Adrenal gland (tissue), 12 donors: ENCODE results near the gene PLXDC2. TPM values are rescaled to one million over a fixed set of nuclear protein-coding genes. Genes with fewer than 3 reads are reported as not detected.

Experiments
- DNase-seq, 7 donors: peaks; one replicate each; pipeline ENCODE4 v3.0.0-alpha.2; 2019 to 2020
- H3K27ac ChIP-seq, 5 donors: fragments of 200-600 bp; sonication (generic) in 4 of 5; 1 replicate in 3 of 5; 2 replicates in 2 of 5; pipeline versions ENCODE4 v1.5.1 to v1.8.0; 2016 to 2020; ENCODE audit warnings: mild to moderate bottlenecking in 1 of 5
- H3K27me3 ChIP-seq: fragments of 200-600 bp; 2 replicates; pipeline ENCODE4 v1.8.0; 2021
- H3K36me3 ChIP-seq, 2 donors: fragments of 200-600 bp; replicated peaks in 1 of 2; 1 replicate in 1 of 2; 2 replicates in 1 of 2; pipeline versions ENCODE4 v1.5.1 to v1.8.0; 2018 to 2022
- H3K4me1 ChIP-seq, 2 donors: fragments of 200-600 bp; replicated peaks in 1 of 2; 1 replicate in 1 of 2; 2 replicates in 1 of 2; pipeline versions ENCODE4 v1.5.1 to v1.8.0; 2018 to 2021
- H3K4me3 ChIP-seq, 4 donors: fragments of 200-600 bp; sonication (generic) in 3 of 4; one replicate each; pipeline ENCODE4 v1.5.1; 2016 to 2018
- H3K9me3 ChIP-seq, 3 donors: fragments of 200-600 bp; sonication (generic) in 1 of 3; replicated peaks in 1 of 3; 1 replicate in 2 of 3; 2 replicates in 1 of 3; pipeline versions ENCODE4 v1.5.1 to v1.8.0; 2016 to 2021
- POLR2A ChIP-seq, 2 donors: fragments of 450-650 bp; IDR thresholded peaks; one replicate each; pipeline ENCODE4 v1.6.1; 2017; ENCODE audit warnings: antibody characterized with exemption in 2 of 2, mild to moderate bottlenecking in 2 of 2, moderate library complexity in 1 of 2
- WGBS, 4 donors: extraction: QIAGEN DNeasy Blood & Tissue Kit in 2 of 4; methylation state at CpG; one replicate each; pipeline versions ENCODE4 v1.1.5 to v1.1.7; 2013 to 2017; 5-methylcytosine and 5-hydroxymethylcytosine counted together
- intact Hi-C, 2 donors: fragments of 100-400 bp; cut with DNase I; formaldehyde crosslinking; loops; one replicate each; pipeline versions ENCODE4 v1.14.1 to v1.15.0; 2022 to 2023
- polyA plus RNA-seq, 3 donors: library from polyadenylated mRNA; stranded (reverse); fragments of 200-250 nt in 2 of 3; fragments of 350-450 nt in 1 of 3; fragmentation: Illumina TruSeq in 1 of 3; extraction: RNeasy Lipid Tissue Mini Kit (QIAGEN cat#74804) in 1 of 3; gene quantifications; one replicate each; pipeline ENCODE4 v1.2.3, GENCODE V29; 2013 to 2014
- total RNA-seq, 9 donors: library from RNA; depleted of rRNA in 4 of 9; stranded (reverse); fragments of >200 nt in 4 of 9; fragments of 120-200 nt in 1 of 9; fragmentation: NEBNext Ultra II Directional in 1 of 9; extraction: Animal tissue kit (Norgen Biotek cat#: 25700) in 1 of 9; gene quantifications; one replicate each; pipeline versions ENCODE4 v1.1.0 to v1.2.4, GENCODE V29; 2013 to 2023
- TF ChIP-seq, protein P1 (sequence below), 6 experiments: fragments of 450-650 bp in 4 of 6; fragments of 200-600 bp in 2 of 6; sonication (generic) in 1 of 6; IDR thresholded peaks; 1 replicate in 5 of 6; 2 replicates in 1 of 6; pipeline versions ENCODE4 v1.5.1 to v1.8.0; 2016 to 2021; ENCODE audit warnings: antibody characterized with exemption in 6 of 6, mild to moderate bottlenecking in 2 of 6, moderate library complexity in 1 of 6
- donor health status: healthy with polysubstance abuse.
- donor health status: Bipolar disorder and iron deficiency.
- donor health status: DM: yes; HTN: yes; CAD: no.
- donor health status: DM: no; HTN: no; CAD: no.
- donor health status: DM: no; HTN: no; CAD: no.
- donor health status: DM: yes; HTN: yes; CAD: no.

Gene PLXDC2
- total and polyA plus RNA-seq, 12 donors = 12.1 to 127 (median 75.1) TPM

DNA sequence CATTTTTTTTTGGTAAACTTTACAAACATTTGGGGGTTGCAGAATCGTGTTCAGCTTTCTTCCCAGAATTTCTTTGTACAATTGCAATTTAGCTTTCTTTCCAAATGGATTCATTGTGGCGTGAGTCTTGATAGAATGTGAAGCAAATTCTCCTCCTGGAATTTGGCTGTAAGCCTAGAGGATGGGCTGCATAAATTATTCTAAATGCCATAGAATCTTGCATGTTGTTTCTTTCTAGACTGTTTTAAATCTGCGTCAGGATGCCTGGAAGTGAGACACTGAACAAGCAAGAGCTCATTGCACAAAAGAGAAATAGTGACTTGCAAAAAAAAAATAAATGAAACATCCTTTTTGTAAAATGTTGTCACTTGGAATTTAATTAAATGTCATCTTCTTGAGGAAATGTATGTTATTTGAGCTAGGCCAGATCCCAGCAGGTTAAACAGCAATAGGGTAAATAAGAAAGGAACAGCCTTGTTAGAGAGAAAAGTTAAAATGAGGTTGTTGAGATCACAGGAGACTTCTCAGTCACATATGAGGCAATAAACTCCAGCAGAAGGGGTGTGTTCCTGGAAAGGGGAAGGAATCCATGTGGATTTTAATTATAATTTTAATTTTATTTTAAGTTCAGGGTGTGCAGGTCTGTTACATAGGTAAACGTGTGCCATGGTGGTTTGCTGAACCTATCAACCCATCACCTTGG, 483.0 kb downstream of the PLXDC2 start:
- H3K27ac ChIP-seq = no peak overlapping the region
- H3K9me3 ChIP-seq = no peaks in the 10 kb centered on the region
- no peak overlapping the region for H3K4me3 ChIP-seq
- H3K4me1 ChIP-seq = no peaks in the 10 kb centered on the region
- intact Hi-C loops = no loop called here
- 54 to 63% (median 58%) methylated on average over 4 of the region's 4 CpGs for WGBS, 4 donors
- no peak for DNase-seq
- no peaks in the 10 kb centered on the region for H3K27me3 ChIP-seq
- H3K36me3 ChIP-seq = no peaks in the 10 kb centered on the region
- TF ChIP-seq, protein P1, sequence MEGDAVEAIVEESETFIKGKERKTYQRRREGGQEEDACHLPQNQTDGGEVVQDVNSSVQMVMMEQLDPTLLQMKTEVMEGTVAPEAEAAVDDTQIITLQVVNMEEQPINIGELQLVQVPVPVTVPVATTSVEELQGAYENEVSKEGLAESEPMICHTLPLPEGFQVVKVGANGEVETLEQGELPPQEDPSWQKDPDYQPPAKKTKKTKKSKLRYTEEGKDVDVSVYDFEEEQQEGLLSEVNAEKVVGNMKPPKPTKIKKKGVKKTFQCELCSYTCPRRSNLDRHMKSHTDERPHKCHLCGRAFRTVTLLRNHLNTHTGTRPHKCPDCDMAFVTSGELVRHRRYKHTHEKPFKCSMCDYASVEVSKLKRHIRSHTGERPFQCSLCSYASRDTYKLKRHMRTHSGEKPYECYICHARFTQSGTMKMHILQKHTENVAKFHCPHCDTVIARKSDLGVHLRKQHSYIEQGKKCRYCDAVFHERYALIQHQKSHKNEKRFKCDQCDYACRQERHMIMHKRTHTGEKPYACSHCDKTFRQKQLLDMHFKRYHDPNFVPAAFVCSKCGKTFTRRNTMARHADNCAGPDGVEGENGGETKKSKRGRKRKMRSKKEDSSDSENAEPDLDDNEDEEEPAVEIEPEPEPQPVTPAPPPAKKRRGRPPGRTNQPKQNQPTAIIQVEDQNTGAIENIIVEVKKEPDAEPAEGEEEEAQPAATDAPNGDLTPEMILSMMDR (IDR thresholded peaks at IDR 0.05) = no peak
- TF ChIP-seq POLR2A (IDR thresholded peaks at IDR 0.05) = no peak

DNA sequence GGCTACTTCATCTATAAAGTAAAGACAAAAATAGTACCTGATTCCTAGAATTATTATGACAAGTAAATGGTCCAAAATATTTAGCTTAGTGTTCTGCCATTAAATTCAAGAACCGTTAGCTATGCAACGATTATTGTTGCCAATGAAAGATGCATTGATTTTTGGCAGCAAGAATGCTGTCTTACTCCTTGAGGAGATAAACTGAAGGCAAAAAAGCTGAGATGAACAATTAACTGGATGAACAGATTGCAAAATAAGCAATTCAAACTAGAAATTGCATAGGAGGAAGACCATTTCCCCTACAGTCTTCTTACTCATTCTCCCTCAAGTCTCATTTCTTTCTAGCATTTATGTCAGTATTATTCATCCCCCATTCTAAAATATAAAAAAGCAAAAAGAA, 484.5 kb downstream of the PLXDC2 start:
- no peak for TF ChIP-seq POLR2A (IDR thresholded peaks at IDR 0.05)
- TF ChIP-seq, protein P1 (IDR thresholded peaks at IDR 0.05) = no peak
- no peaks in the 10 kb centered on the region for H3K4me1 ChIP-seq
- H3K4me3 ChIP-seq = no peak overlapping the region
- no peak for DNase-seq
- intact Hi-C loops = no loop called here
- H3K27me3 ChIP-seq = no peaks in the 10 kb centered on the region
- no peaks in the 10 kb centered on the region for H3K36me3 ChIP-seq
- no peaks in the 10 kb centered on the region for H3K9me3 ChIP-seq
- no peak overlapping the region for H3K27ac ChIP-seq
- 80 to 88% (median 85%) methylated on average over 2 of the region's 2 CpGs for WGBS, 4 donors

DNA sequence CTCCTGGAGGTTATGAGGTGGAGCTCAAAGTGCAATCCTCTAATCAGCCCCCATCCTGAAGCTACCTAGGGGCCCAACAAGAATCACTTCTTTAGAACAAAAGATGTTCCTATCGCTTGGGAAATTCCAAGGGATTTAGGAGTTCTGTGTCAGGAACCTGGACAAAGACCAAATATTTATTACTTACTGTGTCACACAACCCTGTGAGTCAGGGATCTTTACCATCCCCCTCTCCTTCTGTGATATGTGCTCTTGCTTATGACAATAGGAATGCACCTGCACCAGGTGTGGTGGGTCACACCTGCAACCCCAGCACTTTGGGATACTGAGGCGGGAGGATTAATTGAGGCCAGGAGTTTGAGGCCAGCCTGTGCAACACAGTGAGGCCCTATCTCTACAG, 485.8 kb downstream of the PLXDC2 start:
- H3K36me3 ChIP-seq = no peaks in the 10 kb centered on the region
- TF ChIP-seq, protein P1 (IDR thresholded peaks at IDR 0.05) = no peak
- TF ChIP-seq POLR2A (IDR thresholded peaks at IDR 0.05) = no peak
- H3K4me1 ChIP-seq = no peaks in the 10 kb centered on the region
- WGBS, 4 donors = 93 to 97% (median 94%) methylated on average over 2 of the region's 2 CpGs
- no peak overlapping the region for H3K27ac ChIP-seq
- no peak for DNase-seq
- intact Hi-C loops = no loop called here
- H3K27me3 ChIP-seq = no peaks in the 10 kb centered on the region
- H3K4me3 ChIP-seq = no peak overlapping the region
- no peaks in the 10 kb centered on the region for H3K9me3 ChIP-seq

DNA sequence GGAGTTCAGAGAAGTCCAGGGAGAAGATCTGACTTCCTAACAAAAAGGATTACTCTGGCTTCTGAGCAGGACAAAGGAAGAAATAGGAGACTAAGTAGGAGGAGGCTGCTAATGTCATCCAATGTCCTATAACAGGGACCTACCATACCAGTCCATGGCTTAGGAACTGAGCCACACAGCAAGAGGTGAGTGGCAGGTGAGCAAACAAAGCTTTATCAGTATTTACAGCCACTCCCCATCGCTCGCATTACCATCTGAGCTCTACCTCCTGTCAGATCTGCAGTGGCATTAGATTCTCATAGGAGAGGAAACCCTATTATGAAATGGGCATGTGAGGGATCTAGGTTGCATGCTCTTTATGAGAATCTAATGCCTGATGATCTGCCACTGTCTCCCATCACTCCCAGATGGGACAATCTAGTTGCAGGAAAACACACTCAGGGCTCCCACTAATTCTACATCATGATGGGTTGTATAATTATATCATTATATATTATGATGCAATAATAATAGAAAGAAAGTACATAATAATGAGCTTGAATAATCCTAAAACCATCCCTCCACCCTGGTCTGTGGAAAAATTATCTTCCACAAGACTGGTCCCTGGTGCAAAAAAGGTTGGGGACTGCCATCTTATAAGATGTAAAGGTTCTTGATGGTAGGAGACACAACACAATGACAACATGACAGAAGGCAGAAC, 487.4 kb downstream of the PLXDC2 start:
- no peak for TF ChIP-seq POLR2A (IDR thresholded peaks at IDR 0.05)
- TF ChIP-seq, protein P1 (IDR thresholded peaks at IDR 0.05) = no peak
- no peak overlapping the region for H3K27ac ChIP-seq
- H3K4me1 ChIP-seq = no peaks in the 10 kb centered on the region
- H3K27me3 ChIP-seq = no peaks in the 10 kb centered on the region
- intact Hi-C loops = no loop called here
- 84 to 100% (median 97%) methylated on average over 2 of the region's 2 CpGs for WGBS, 4 donors
- no peak overlapping the region for H3K4me3 ChIP-seq
- DNase-seq = no peak
- no peaks in the 10 kb centered on the region for H3K9me3 ChIP-seq
- no peaks in the 10 kb centered on the region for H3K36me3 ChIP-seq
